Upper lobe of left lung (tissue), 4 donors: ENCODE data around the gene ABHD17A.

ENCODE experiments used
- CTCF ChIP-seq, 6 experiments: fragments of 450-650 bp in 4 of 6; fragments of 200-600 bp in 2 of 6; sonication (generic) in 2 of 6; IDR thresholded peaks; one replicate each; pipeline ENCODE4 v1.5.1; 2016 to 2019; ENCODE audit warnings: antibody characterized with exemption in 6 of 6
- POLR2A ChIP-seq, 4 donors: fragments of 450-650 bp; IDR thresholded peaks; one replicate each; pipeline ENCODE4 v1.5.1; 2016 to 2017; ENCODE audit warnings: antibody characterized with exemption in 4 of 4, mild to moderate bottlenecking in 2 of 4

- peak in 4 of 6 experiments; percentile 1 to 39 (median 8) for TF ChIP-seq CTCF (IDR thresholded peaks at IDR 0.05)
- TF ChIP-seq POLR2A (IDR thresholded peaks at IDR 0.05) = peak in 3 of 4 donors; percentile 77 to 97 (median 93)
These were observed 9.4 kb downstream of the ABHD17A start for GRCh38 chr19:1875646-1876495.
